Activated T-cell treated with anti-CD3 and anti-CD28 coated beads for 48 hours (primary cell): ENCODE data around the gene WDR87.
A peak's percentile ranks its signal among the peaks of the same experiment; 100 is the strongest.
"Not testable (repeated sequence)": the region's sequence is repeated elsewhere in the genome, so short reads cannot be mapped to it uniquely, and the experiment has no call there.

Source experiments
- DNase-seq: peaks from one replicate; pipeline ENCODE4 v3.0.0-alpha.2; 2020; ENCODE audit warnings: low read depth

WDR87 gene

DNA sequence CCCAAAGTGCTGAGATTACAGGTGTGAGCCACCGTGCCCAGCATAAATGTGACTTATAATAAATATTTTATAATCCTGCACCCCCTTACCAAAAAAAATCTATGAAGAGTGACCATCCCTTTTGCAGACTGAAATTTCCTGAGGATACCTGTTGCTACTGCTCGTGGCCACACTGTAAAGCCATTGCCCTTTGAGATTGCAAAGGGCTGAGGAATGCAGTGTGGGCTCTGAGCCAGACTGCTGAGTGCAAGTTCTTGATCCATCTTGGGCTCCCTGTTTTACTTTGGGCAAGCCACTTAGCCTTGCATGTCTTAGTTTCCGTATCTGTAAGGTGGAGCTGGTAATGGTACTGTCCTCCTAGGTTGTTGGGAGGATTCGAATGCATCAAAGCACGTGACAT lies 24.0 kb upstream of the WDR87 start:
- DNase-seq, result no peak

DNA sequence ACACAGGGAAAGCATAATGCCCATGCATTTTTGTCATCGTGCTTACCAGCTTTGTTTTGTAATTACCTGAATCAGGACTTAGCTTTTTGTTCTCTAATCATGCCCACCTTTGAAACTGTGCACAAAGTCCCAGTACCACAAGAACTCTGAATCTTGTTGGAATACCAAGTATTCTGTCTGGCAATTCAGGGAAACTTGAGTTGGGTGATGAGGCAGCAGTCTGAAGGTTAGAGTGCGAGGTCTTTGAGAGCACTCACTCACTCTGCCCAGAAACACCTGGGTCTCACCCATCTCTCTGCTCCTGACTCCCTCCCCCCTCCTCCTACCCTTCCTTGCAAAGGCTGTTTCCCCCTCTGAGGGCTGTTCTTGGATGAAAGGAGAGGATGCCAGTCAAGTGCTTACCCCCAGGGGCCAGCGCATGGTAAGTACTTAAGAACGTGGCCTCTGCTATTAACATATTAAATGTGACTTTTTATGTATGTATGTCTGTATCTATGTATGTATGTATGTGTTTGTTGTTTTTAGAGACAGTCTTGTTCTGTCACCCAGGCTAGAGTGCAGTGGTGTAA lies 23.0 kb upstream of the WDR87 start:
- no peak for DNase-seq

DNA sequence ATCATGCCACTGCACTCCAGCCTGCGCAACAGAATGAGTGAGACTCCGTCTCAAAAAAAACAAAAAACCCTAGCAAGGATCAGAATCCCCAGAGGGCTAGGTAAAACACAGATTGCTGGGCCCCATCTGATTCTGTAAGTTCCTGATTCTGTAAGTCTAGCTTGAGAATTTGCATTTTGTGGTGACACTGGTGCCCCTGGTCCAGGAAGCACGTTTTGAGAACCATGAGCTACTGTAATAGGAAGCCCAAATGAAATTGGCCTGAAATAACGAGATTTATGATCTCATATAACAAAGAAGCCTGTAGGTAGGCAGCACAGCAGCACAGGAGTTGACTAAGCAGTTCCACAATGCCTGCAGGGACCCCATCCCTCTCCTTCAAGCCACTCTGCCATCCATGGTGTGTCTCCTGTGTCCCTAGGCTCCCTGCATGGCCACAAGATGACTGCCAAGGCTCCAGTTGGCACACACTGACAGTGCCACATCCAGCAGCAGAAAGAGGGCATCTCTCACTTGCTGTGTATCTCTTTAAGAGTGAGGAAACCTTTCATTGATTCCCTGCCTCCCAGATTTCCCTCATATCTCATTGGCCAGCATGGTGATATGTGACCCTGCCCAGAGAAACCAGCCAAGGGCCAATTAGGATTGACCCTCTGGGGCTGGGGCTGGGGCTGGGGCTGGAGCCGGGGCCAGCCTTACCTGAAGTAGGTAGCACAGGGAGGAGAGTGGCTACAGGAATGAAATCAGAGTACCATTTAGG lies 22.3 kb upstream of the WDR87 start:
- no peak for DNase-seq

DNA sequence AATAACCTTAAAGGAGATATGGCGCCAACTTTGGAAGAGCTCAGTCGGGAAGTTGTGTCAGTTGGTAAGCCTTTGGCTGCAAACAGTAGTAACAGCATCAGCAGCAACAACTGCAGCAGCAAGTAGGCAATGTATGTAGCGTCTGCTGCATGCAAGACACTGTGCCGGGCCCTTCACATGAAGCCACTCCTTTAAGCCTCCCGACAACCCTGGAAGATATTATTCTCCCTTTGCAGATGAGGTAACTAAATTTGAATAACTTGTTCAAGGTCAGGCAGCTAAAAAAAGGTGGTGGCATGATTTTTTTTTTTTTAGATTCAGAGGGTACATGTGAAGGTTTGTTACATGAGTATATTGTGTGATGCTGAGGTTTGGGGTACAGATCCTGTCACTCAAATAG lies 20.3 kb upstream of the WDR87 start:
- DNase-seq, result no peak

DNA sequence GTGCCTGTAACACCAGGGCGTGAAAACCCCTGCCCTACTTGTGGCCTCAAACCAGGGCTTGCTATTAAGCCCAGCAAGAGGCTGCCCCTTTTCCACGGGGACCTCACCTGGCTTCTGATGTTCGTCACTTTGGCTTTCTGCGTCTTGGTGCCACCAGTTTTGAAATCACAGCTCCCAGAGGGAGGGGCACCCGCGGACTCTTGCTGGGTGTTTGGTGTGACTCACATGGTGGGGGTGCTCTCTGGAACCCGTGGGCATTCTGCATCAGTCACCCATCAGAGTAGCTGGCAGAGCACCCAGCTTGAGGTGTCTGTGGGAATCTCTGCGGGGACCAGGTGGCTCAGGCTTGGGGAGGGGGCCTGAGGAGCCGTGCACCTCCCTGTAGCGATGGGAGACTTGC lies 19.9 kb upstream of the WDR87 start:
- no peak for DNase-seq

DNA sequence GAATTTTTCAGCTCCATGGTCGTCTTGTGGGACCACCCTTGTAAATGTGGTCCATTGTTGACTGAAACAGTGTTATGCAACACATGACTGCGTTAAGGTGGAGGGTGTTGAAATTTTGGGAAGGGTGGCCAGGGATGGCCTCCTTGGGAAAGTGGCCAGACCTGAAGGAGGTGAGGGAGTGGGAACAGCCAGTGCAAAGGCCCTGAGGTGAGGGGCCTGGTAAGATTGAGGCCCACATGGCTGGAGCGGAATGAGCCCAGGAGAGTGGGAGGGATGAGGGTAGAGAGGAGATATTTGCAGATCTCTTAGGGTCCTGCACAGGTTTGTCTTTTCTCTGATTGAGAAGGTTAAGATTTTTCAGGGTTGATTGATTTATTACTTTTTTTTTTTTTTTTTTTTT lies 18.8 kb upstream of the WDR87 start:
- no peak for DNase-seq

DNA sequence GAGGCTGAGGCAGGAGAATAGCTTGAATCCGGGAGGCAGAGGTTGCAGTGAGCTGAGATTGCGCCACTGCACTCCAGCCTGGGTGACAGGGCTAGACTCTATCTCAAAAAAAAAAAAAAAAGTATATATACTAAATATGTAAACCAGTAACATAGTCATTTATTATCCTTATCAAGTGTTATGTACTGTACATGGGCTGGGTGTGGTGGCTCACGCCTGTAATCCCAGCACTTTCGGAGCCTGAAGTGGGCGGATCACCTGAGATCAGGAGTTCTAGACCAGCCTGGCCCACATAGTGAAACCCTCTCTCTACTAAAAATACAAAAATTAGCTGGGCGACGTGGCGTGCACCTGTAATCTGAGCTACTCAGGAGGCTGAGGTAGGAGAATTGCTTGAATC lies 18.2 kb upstream of the WDR87 start:
- not testable (repeated sequence) for DNase-seq

DNA sequence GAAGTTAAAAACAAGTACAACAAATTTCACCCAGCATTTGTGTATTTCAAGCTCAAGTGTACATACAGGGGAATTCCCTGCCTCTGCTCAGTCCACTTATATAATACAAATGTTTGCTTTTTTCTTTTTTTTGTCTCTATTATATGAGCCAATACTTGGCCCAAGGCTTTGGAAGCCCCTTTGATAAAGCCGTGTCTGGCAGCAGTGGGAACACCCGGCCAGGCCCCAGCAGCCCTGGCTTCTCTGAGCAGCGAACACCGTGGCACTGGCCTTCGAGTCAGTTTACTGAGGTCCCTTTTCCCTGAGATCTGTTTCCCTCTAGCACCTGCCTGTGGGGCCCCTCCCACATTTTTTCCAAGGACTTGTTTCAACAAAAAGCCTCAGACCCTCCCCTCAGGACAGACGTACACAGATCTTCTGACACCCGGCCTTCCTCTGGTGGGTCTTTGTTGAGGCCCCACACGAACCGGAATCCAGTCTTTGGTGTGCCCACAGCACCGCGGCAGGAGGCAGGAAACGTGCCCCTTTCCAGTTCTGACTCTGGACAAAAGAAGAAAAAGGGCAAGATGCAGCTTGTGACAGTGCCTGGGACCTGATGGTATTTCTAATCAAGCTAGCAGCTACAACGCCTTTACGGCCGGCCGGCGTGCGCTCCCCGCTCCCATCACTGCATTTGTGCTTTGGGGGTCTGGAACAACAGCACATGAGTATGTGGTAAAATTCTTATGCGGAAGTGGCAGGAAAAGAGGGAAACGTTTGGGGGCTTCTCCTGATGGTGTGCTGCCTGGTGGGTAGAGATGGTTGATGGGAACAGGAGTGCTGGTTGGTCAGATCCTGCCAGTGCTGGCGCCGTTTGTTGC lies 14.4 kb upstream of the WDR87 start:
- no peak for DNase-seq

DNA sequence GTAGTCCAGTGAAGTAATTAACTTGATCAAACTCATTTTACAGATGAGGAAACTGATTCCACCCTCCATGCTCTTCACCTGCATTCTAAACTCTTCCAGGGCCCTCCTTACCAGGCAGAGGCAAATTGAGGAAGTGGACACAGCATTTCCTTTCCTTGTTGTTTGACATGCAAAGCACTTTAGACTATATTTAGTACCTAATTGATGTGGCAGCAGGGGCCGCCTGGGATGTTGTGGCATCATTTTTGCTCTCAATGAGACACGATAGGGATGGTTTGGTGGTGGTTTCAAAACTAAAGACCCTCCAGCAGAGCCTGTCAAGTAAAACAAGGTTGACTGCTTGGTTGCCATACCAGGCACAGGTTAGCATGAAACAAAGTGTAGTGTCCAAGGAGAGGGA lies 8.5 kb upstream of the WDR87 start:
- DNase-seq, result no peak

DNA sequence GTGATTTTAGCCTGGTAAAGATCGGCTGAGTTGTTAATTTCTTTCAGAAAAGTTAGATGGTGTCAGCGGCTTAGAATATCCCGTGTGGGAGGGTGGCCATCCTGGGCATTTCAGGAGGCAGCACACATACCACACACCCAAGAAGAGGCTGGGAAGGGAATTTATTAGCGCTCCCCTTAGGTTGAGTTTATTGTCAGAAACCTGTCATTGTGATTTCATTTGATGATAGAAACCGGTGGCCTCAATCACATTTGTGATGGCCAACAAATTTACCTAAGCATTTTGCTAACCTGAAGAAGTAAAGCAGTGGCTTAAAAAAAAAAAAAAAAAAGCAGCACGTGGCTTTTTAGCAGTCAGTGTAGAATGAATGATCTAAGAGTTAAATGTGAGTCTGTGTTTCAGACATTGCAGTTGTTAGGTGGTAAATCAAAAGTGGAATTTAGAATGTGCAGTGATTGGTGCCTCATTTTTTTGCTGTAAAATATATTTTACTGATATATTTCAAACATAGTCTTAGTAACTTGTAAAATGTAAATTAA lies 3.3 kb upstream of the WDR87 start:
- no peak for DNase-seq

DNA sequence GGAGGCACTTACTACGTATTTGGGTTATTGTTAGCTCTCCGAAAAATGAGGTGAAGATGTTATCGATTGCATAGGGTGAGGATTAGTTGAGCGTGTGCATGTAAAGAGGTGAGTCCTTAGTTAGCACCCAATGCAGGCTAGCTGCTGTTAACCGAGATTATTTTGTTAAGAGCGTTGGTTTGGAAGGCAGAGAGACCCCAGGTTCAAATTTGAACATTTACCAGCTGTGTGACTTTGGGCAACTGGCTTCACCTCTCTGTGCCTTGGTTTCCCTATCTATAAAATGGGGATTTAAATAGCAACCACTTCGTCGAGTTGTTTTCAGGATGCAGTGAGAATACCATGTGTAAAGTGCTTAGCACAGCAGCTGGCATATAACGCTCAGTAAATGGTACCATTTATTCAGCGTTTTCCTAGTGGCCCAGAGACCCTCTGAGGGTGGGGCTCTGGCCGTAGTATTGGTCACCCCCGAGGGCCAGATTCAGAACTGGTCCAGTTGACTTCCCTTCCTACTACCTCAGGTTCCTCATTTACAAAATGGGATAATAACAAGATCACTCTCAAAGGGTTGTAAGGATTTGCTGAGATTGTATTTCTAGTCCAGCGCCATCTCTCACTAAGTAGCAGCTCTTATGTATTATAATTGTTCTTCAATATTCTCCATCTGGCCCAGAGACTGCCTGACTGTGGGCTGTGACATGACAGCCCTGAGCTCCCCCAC lies 1.5 kb upstream of the WDR87 start:
- DNase-seq, result no peak

DNA sequence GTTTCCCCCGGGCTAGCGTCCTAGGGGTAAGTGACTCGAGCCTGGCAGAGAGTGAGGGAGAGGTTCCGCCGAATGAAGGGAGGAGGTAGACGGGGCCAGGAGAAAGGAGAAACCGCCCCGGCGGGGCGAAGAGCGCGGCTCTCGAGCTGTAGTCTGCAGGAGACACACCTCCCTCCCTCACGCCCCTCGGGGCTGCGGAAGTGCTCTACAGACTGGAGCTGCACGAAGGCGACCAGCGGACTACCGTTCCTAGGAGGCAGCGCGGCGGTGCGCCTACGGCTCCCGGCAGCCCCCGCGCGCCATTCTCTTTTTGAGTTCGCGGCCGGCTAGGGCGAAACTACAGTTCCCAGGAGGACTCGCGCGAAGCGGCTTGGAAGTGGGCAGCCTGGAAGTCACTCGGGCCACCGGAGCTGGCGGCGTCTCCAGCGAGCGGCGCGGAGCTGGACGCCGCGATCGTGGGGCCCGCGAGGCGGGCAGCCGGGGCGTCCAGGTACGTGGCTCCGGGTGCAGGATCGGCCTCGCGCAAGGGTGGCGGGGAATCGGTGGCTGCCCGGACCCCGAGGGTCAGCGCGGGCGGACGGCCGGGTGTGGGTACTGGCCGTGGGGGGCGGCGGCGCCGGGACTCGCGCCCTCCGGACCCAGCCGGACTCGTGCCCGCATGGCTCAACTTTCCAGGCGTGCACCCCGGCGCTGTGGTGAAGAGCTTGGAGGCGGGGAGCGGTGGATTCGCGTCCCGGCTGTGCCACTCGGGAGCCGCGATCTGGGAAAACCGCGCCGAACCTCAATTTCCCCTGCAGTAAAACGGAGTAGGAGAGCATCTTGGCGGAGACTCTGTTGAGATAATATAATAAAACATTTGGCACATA lies 708 bp upstream of the WDR87 start, which contains the start of gene SIPA1L3:
TSS of gene SIPA1L3 (plus strand) at position 340 of the 866 bp plus-strand sequence. CDS start 174,358 bp downstream, outside the sequence.
- peak; percentile 91 for DNase-seq

DNA sequence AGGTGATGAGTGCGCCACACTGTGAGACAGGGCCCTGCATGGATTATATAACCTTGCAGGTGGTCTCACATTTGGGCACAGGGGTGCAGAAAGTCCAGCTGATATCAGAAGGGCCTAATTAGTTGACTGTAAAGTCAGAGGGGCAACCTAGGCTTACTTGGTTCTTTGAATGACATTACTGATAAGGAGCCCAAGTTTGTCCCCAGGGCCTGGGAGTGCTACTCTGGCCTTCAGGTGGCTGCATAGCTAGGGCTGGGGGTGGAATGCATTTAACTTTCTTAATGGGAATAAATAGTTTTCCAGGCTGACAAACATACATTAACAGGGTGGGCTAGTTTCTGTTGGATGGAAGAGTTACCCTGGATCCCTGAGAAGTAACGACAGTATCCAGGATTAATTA lies 3.3 kb downstream of the WDR87 start:
- no peak for DNase-seq

DNA sequence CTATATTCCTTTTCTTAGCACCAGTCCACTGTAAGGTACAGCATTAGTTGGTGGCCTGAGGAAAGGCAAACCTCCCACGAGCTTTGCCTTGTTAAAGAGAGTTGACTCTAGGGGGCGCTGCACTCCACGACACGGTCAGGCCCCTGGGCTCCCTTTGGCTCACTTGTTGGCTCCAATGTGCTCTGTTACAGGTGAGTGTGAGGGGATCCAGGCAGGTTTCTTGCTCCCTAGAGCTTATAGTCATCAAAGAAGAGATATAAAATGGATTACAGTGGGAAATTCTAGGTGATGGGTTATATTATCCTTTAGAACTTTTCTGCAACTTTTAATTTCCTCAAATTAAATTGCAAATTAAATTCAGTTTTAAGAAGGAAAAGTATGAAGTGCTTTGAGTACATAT lies 3.7 kb downstream of the WDR87 start:
- peak; percentile 71 for DNase-seq

DNA sequence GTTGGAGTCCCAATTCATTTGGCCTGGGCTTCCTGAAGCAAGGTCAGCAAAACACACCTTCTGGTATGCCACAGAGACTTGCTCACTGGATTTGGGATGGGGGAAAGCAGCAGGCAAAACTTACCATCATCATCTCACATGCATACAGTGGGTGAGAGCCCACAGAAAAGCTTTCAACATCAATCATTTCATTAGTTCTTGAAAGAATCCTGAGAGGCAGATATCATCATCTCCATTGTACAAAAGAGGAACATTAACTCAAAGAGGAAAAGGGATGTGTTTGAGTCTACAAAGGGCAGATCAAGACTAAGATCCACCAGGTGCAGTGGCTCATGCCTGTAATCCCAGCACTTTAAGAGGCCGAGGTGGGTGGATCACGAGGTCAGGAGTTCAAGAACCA lies 6.4 kb downstream of the WDR87 start:
- no peak for DNase-seq

DNA sequence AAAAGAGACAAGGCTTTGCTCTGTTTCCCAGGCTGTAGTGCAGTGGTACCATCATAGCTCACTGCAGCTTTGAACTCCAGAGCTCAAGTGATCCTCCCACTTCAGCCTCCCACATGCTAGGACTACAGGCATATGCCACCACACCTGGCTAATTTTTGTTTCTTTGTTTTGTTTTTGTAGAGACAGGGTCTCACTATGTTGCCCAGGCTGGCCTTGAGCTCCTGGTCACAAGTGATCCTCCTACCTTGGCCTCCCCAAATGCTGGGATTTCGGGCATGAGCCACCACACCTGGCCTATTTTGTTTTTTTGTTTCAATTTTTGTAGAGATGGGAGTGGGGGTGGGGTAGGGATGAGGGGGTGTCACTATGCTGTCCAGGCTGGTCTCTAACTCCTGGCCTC lies 6.9 kb downstream of the WDR87 start:
- DNase-seq, result no peak

DNA sequence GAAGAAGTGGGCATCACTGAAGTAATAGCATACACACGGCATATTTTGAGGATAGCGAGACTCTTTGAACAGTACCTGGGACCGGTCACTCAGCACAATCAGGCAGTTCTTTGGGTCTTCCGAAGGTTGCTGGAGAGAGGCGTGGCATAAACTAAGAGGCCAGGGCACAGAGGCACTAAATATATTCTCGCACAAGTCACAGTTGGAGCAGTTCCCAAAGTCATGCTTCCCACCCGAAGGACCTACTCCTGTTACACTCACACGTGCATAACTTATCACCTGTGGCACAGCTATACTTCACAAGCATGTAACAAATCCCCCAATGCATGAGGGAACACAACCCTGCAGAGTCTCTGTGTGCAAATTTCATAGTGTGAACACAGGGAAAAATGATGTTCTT lies 10.2 kb downstream of the WDR87 start:
- no peak for DNase-seq

DNA sequence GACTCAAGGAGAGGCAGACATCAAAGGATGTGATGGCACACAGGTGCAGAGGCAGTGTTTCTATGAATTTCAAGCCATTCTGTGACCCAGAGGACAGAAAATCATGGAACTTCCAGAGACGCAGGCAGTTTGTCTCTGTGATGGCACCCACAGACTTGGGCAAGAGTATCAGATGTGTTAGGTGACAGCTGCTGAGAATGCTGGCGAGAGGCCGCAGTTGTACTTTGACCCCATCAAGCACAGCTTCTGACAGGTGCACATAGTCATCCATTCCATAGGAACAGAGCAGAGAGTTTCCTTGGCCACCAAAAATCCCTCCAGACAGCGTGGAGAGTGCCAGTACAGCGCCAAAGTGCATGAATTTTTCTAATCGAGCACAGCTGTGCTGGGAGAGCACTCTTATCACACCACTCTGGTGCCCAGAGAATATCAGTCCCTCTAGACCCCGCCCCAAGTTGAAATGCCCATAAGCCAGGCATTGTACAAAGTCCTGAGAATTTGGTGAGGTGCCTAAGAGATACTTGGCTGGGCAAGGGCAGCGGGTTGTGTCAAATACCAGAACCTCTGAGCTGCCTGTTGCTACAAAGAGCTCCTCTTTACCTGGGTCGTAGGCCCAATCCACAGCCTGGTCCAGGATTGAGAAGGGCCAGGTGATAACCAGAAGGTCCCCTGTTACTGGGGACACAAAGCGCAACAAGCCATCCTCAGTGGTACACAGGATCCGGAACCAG lies 12.4 kb downstream of the WDR87 start:
- no peak for DNase-seq

DNA sequence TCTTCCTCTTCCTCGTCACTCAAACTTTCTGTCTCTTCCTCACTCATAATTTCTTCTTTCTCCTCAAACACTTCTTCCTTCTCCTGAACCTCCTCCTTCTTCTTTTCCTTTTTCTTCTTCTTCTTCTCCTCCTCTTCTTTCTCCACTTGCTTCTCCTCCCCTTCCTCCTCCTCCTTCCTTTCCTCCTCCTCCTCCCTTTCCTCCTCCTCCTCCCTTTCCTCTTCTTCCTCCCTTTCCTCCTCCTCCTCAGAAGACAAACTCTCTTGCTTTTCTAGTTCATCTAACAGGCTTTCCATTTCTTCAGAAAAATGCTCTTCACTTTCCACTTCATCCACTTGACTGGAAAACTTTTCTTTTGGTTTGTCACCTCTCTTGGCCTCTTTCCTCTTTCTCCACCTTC lies 19.8 kb downstream of the WDR87 start:
- DNase-seq, result no peak

DNA sequence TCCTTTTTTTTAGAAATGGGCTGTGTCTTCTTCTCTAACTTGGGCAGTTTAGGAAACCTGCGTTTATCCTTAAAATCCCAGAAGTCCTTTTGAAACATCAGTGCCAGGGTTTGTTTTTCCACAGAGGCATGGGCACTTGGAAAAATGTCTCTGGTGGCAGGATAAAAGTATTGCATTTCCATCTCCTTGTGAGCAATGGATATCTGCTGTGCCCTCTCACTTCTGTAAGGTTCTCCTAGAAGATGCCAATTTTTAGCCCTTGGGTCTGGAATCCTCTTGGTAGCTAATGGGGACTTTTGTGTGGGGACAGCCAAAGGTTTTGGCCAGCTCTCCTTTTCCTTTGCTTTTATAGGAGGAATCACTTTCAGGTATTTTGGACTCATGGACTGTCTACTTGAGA lies 21.0 kb downstream of the WDR87 start:
- no peak for DNase-seq
